CD14-positive monocyte (primary cell): ENCODE data around the gene ZNF287. TPM values are rescaled to one million over a fixed set of nuclear protein-coding genes. Genes with fewer than 3 reads are reported as not detected.

ENCODE experiments used
- DNase-seq, 3 donors: peaks; one replicate each; pipeline ENCODE4 v3.0.0-alpha.2; 2011 to 2022
- H2AFZ ChIP-seq: 2 replicates; pipeline ENCODE4 v1.6.0; 2012; ENCODE audit warnings: mild to moderate bottlenecking, low read depth, low read length, inconsistent platforms; ENCODE audit not compliant: insufficient read depth, poor library complexity, severe bottlenecking
- H3K27ac ChIP-seq, 2 donors: 1 replicate in 1 of 2; 2 replicates in 1 of 2; pipeline ENCODE4 v1.5.1; 2012 to 2013; ENCODE audit warnings: low read length in 2 of 2, control low read depth in 1 of 2, inconsistent platforms in 1 of 2, low read depth in 1 of 2, mild to moderate bottlenecking in 1 of 2
- H3K27me3 ChIP-seq, 2 donors: one replicate each; pipeline versions ENCODE4 v1.6.0 to v1.6.1; 2011 to 2013; ENCODE audit warnings: low read length in 2 of 2; ENCODE audit not compliant: control insufficient read depth in 2 of 2, insufficient read depth in 2 of 2
- H3K36me3 ChIP-seq, 2 donors: replicated peaks in 1 of 2; 1 replicate in 1 of 2; 2 replicates in 1 of 2; pipeline versions ENCODE4 v1.5.1 to v1.6.1; 2012 to 2013; ENCODE audit warnings: low read length in 2 of 2, control low read depth in 1 of 2, inconsistent platforms in 1 of 2, mild to moderate bottlenecking in 1 of 2; ENCODE audit not compliant: insufficient read depth in 2 of 2, control insufficient read depth in 1 of 2
- H3K4me1 ChIP-seq, 2 donors: 1 replicate in 1 of 2; 2 replicates in 1 of 2; pipeline versions ENCODE4 v1.5.1 to v1.6.1; 2012 to 2013; ENCODE audit warnings: low read length in 2 of 2, control low read depth in 1 of 2, inconsistent platforms in 1 of 2, mild to moderate bottlenecking in 1 of 2, moderate library complexity in 1 of 2; ENCODE audit not compliant: insufficient read depth in 2 of 2, control insufficient read depth in 1 of 2
- H3K4me2 ChIP-seq: replicated peaks from 2 replicates; pipeline ENCODE3; 2012; ENCODE audit warnings: low read length, moderate library complexity, mild to moderate bottlenecking; ENCODE audit not compliant: poor library complexity, severe bottlenecking; ENCODE audit errors: extremely low read depth
- H3K4me3 ChIP-seq, 3 experiments: fragments of 200-600 bp in 1 of 3; sonication (generic) in 1 of 3; replicated peaks in 1 of 3; 1 replicate in 2 of 3; 2 replicates in 1 of 3; pipeline ENCODE4 v1.5.1; 2011 to 2013; ENCODE audit warnings: low read length in 3 of 3, mild to moderate bottlenecking in 3 of 3, control low read depth in 2 of 3, low read depth in 2 of 3, inconsistent platforms in 1 of 3, moderate library complexity in 1 of 3
- H3K79me2 ChIP-seq: 2 replicates; pipeline ENCODE4 v1.6.0; 2012; ENCODE audit warnings: mild to moderate bottlenecking, control low read depth, inconsistent platforms, low read length, moderate library complexity; ENCODE audit not compliant: insufficient read depth
- H3K9ac ChIP-seq: 2 replicates; pipeline ENCODE4 v1.6.0; 2017; ENCODE audit warnings: low read length, mild to moderate bottlenecking; ENCODE audit not compliant: insufficient read depth, poor library complexity, severe bottlenecking
- H3K9me3 ChIP-seq, 2 donors: replicated peaks in 1 of 2; 1 replicate in 1 of 2; 2 replicates in 1 of 2; pipeline versions ENCODE4 v1.5.1 to v1.6.1; 2012 to 2013; ENCODE audit warnings: low read length in 2 of 2, control low read depth in 1 of 2; ENCODE audit not compliant: control insufficient read depth in 1 of 2, insufficient read depth in 1 of 2
- H4K20me1 ChIP-seq: 2 replicates; pipeline ENCODE4 v1.6.0; 2012; ENCODE audit warnings: mild to moderate bottlenecking, low read length, control low read depth, moderate library complexity; ENCODE audit not compliant: insufficient read depth
- H3K27ac Mint-ChIP-seq, 7 donors: one replicate each; pipeline ENCODE4 v1.8.0; 2020; ENCODE audit warnings: mild to moderate bottlenecking in 7 of 7, mixed read lengths in 7 of 7, moderate library complexity in 6 of 7, inconsistent platforms in 2 of 7
- H3K27me3 Mint-ChIP-seq, 3 donors: one replicate each; pipeline ENCODE4 v1.8.0; 2021 to 2022; ENCODE audit warnings: low read depth in 3 of 3, mild to moderate bottlenecking in 3 of 3, mixed read lengths in 3 of 3, moderate library complexity in 3 of 3, inconsistent platforms in 1 of 3
- H3K36me3 Mint-ChIP-seq, 2 donors: one replicate each; pipeline ENCODE4 v1.8.0; 2020; ENCODE audit warnings: mixed read lengths in 2 of 2, inconsistent platforms in 1 of 2, mild to moderate bottlenecking in 1 of 2
- H3K4me1 Mint-ChIP-seq: one replicate; pipeline ENCODE4 v1.8.0; 2020; ENCODE audit warnings: mild to moderate bottlenecking, mixed read lengths
- H3K4me3 Mint-ChIP-seq, 2 donors: one replicate each; pipeline ENCODE4 v1.8.0; 2020; ENCODE audit warnings: mild to moderate bottlenecking in 2 of 2, mixed read lengths in 2 of 2, moderate library complexity in 1 of 2
- H3K9me3 Mint-ChIP-seq, 7 donors: one replicate each; pipeline ENCODE4 v1.8.0; 2020 to 2022; ENCODE audit warnings: mixed read lengths in 7 of 7, mild to moderate bottlenecking in 6 of 7, moderate library complexity in 6 of 7, inconsistent platforms in 2 of 7
- CTCF ChIP-seq: fragments of 200-600 bp; IDR thresholded peaks from one replicate; pipeline ENCODE4 v1.8.0; 2022; ENCODE audit warnings: antibody characterized with exemption, mild to moderate bottlenecking
- WGBS: methylation state at CpG from one replicate; pipeline ENCODE4 v1.1.5; 2013; ENCODE audit warnings: missing lambda C conversion rate; ENCODE audit not compliant: insufficient coverage; 5-methylcytosine and 5-hydroxymethylcytosine counted together
- intact Hi-C, 2 donors: fragments of 100-400 bp; cut with micrococcal nuclease; formaldehyde crosslinking; loops; one replicate each; pipeline versions ENCODE4 v1.15.0 to v1.15.1; 2023
- polyA plus RNA-seq, 3 donors: library from polyadenylated mRNA; depleted of rRNA in 1 of 3; unstranded in 2 of 3; stranded (reverse) in 1 of 3; fragments of 300-500 nt in 2 of 3; fragments of >200 nt in 1 of 3; fragmentation: Illumina TruSeq in 2 of 3; gene quantifications; 1 replicate in 2 of 3; 2 replicates in 1 of 3; pipeline ENCODE4 v1.2.3, GENCODE V29; 2012 to 2021

ZNF287 gene
- polyA plus RNA-seq, 3 donors: 0.25 to 0.53 TPM; not detected in 1

GRCh38 chr17:16504984-16505383 lies 64.0 kb downstream of the ZNF287 start:
- DNase-seq: no peak
- Histone ChIP-seq H3K9ac (no peak overlapping the region), H3K4me3 (no peak overlapping the region), H3K27me3 (no peaks in the 10 kb centered on the region), H3K4me1 (peaks cover 23 to 27% of the 10 kb centered on the region in 2 donors), H3K36me3 (no peaks in the 10 kb centered on the region), H3K27ac (no peak overlapping the region), H3K9me3 (no peaks in the 10 kb centered on the region), H3K4me2 (no peak overlapping the region), H4K20me1 (no peaks in the 10 kb centered on the region), H2AFZ (no peak overlapping the region), H3K79me2 (no peaks in the 10 kb centered on the region)
- peaks cover 2 to 10% (median 5%) of the 10 kb centered on the region in 3 donors for H3K27me3 Mint-ChIP-seq
- no peak overlapping the region for H3K27ac Mint-ChIP-seq
- intact Hi-C loops: no loop called here
- no peak overlapping the region for H3K4me3 Mint-ChIP-seq
- peaks cover 27% of the 10 kb centered on the region for H3K4me1 Mint-ChIP-seq
- H3K36me3 Mint-ChIP-seq: no peaks in the 10 kb centered on the region
- no peaks in the 10 kb centered on the region for H3K9me3 Mint-ChIP-seq
- WGBS: 100% methylated on average over 1 of the region's 3 CpGs
- no peak for TF ChIP-seq CTCF

Other genes with a start within 250 kb of the ZNF287 start
- 1 to 10 TPM in 1 of 3 donors, under 1 TPM in 2; 0.50 to 1.1 (median 0.80) TPM for gene CENPV, start 215.7 kb downstream of the ZNF287 start, polyA plus RNA-seq
- gene UBB, start 188.1 kb downstream of the ZNF287 start, polyA plus RNA-seq: 1,000 to 10,000 TPM; 1,176 to 1,365 (median 1,282) TPM
- 10 to 100 TPM; 51.4 to 66.3 (median 58.2) TPM for gene TRPV2, start 153.6 kb downstream of the ZNF287 start, polyA plus RNA-seq
- gene LRRC75A, start 77.0 kb downstream of the ZNF287 start, polyA plus RNA-seq: 1 to 10 TPM; 1.0 to 2.4 (median 1.4) TPM
- gene ZNF624, start 84.6 kb upstream of the ZNF287 start, polyA plus RNA-seq: 1 to 10 TPM in 1 of 3 donors, under 1 TPM in 2; 0.45 to 3.2 (median 0.68) TPM
- under 1 TPM in 2 of 3 donors, not detected in 1; 0.05 to 0.23 TPM for gene CCDC144A, start 121.0 kb upstream of the ZNF287 start, polyA plus RNA-seq